GM18517 (cell line): ENCODE data around the gene RIPOR3.
"Not testable (repeated sequence)": the region's sequence is repeated elsewhere in the genome, so short reads cannot be mapped to it uniquely, and the experiment has no call there.

Experiments used
- ATAC-seq: cut with Tn5 transposase; IDR thresholded peaks from one replicate; pipeline ENCODE4 v1.9.1; 2021; ENCODE audit warnings: mild to moderate bottlenecking, moderate library complexity; ENCODE audit not compliant: unreplicated experiment

RIPOR3 gene

GRCh38 chr20:50560867-50561266, 130.5 kb downstream of the RIPOR3 start:
- ATAC-seq: no peak

GRCh38 chr20:50559856-50560638, 131.3 kb downstream of the RIPOR3 start:
- no peak for ATAC-seq

GRCh38 chr20:50559149-50559548, 132.2 kb downstream of the RIPOR3 start:
- ATAC-seq: no peak

GRCh38 chr20:50558483-50558925, 132.8 kb downstream of the RIPOR3 start:
- no peak for ATAC-seq

- no peak for ATAC-seq
Observed at GRCh38 chr20:50557549-50558134, 133.7 kb downstream of the RIPOR3 start.

GRCh38 chr20:50555662-50556061, 135.7 kb downstream of the RIPOR3 start:
- no peak for ATAC-seq

- ATAC-seq: no peak
Observed at GRCh38 chr20:50554694-50555579, 136.4 kb downstream of the RIPOR3 start.

GRCh38 chr20:50552979-50553378, 138.4 kb downstream of the RIPOR3 start:
- ATAC-seq: no peak

- ATAC-seq: no peak
Observed at GRCh38 chr20:50551288-50551687, 140.1 kb downstream of the RIPOR3 start.

GRCh38 chr20:50550531-50550930, 140.8 kb downstream of the RIPOR3 start:
- no peak for ATAC-seq

GRCh38 chr20:50548396-50548795, 142.9 kb downstream of the RIPOR3 start:
- ATAC-seq: no peak

- no peak for ATAC-seq
Observed at GRCh38 chr20:50547964-50548363, 143.4 kb downstream of the RIPOR3 start.

- ATAC-seq: no peak
Observed at GRCh38 chr20:50546729-50547314, 144.5 kb downstream of the RIPOR3 start.

- no peak for ATAC-seq
Observed at GRCh38 chr20:50545126-50545525, 146.2 kb downstream of the RIPOR3 start.

GRCh38 chr20:50543326-50543725, 148.0 kb downstream of the RIPOR3 start:
- ATAC-seq: no peak

GRCh38 chr20:50541606-50542041, 149.7 kb downstream of the RIPOR3 start:
- peak; percentile 49 for ATAC-seq

- ATAC-seq: no peak
Observed at GRCh38 chr20:50540620-50541605, 150.4 kb downstream of the RIPOR3 start.

GRCh38 chr20:50539798-50540197, 151.5 kb downstream of the RIPOR3 start:
- not testable (repeated sequence) for ATAC-seq

- ATAC-seq: no peak
Observed at GRCh38 chr20:50538276-50538675, 153.1 kb downstream of the RIPOR3 start.
